GM19099 (cell line): ENCODE results near the gene PTX4.

Source experiments
- POLR2A ChIP-seq: IDR thresholded peaks from 3 replicates; pipeline ENCODE4 v1.6.1; 2011; ENCODE audit warnings: low read depth; ENCODE audit not compliant: insufficient read length; ENCODE audit errors: extremely low read depth

PTX4 gene

DNA sequence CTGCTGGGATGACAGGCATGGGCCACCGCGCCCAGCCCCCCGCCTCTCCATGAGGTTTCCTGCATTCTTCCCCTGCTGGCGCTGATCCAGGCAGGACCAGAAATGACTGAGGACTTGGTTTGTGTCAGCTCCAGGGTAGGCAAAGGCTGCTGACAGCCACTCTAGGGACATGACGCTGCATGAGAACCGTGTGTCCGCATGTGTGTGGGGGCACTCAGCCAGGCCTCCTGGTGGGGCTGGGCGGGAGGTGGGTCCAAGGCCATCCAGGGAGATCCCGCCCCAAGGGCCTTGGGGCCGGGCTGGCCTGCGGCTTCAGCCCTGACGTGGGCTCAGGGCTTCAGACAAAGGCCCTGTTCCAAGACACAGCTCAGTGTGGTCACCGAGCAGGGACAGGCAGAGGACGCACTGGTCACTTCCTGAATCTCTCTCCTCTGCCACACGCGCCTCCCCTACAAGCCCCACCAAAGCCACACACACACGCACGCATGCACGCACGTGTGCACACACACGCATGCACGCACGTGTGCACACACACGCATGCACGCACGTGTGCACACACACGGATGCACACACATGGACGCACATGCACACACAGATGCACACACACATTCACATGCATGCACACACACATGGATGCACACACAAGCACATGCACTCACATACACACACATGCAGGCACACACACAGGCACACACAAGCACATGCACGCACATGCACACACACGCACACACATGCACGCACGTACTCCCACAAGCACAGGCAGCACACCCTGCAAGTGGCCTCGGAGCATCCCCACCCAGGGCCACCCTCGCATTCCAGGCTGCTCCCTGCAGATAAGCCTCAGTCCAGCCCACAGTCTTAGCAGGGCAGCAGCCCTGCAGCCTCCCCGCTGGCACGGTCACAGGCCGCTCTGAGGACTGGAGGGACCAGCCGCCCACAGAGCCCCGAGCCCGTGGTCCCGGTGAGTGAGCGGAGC lies 39.4 kb upstream of the PTX4 start:
- TF ChIP-seq POLR2A = no peak

DNA sequence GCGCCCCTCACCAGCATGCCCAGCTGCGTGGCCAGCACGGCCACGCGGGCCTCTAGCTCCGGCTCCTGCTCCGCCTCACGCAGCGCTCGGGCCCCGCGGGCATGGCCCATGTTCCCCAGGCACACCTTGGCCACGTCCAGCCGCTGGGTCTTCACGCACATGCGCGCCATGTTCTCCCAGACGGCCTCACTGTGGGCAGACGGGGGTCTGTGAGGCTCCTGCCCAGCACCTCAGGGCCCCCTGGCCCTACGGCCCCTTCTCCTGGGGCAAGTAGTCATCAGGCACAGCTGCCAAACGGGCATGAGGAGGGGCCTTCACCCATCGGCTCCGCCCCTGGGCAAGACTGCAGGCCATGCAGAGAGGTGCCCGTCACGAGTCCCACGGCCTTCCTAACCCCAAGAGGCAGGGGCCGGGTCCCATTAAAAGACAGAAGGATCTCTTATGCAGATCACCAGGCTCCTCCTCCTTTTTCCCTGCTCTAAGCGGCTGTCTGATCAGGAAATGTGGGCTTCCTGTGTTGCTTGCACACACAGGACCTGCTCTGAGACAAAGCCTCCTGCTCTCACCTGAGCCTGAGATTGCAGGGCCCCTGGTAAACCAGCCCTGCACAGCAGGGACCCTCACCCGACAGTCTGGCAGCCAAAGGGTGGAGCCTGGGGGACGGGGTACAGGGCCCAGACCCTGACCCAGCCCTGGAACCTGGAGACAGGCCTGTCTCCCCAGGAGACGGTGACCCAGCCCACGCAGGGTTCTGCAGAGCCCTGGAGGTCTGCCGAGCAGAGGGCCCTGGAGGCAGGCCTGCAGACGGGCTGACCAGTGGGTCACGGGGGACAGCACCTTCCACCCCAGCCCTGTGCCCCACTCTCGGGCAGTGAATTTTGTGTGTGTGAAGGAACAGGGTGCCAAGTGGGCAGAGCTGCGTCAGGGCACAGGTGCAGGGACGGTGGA lies 38.1 kb upstream of the PTX4 start:
- no peak for TF ChIP-seq POLR2A

DNA sequence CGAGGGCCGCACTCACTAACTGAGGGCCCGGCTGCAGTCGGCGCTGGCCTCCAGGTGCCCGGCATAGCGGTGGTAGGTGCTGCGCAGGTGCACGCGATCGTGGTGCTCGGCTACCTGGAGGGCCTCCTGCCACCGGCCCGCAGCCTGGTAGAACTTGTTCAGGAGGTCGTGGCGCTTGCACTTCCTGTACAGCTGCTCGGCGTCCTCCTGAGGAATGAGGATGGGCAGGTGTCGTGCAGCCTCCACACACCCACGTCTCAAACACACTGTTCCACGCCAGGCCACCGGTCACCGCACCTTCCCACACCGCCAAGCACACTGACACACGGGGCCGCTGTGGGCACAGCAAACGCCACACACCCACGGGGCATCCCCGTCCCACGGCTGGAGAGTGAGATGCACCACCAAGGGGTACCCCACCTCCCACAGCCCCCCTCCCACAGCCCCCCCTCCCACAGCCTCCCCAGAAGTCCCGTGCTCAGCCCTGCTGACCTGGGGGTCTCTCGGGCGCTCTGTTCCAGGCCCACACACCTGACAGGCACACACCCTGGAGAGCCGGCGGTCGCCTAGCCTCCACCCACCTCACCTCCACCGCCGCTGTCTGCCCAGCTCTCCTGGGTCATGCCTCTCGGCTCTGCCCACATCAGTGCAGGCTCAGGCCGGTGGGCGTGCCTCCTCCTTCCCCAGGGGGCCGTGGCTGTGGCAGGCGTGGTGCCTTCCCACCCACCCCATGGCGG lies 37.3 kb upstream of the PTX4 start:
- no peak for TF ChIP-seq POLR2A

DNA sequence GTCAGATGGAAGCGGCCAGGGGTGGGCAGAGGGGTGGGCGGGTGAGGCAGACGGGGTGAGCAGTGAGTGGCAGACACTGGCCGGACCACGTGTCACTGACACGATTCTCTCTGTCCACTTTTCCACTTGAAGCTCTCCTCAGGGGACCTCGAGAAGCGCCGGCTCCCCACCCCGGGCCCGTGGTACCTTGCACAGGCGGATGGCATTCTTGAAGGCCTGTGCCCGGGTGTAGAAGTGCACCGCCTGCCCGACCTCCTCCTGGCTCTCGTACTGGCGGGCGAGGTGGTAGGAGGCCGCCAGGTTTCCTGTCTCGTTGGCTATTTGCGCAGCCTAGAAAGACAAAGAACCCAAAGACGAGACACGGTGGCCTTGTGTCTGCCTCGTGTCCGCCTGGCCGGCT lies 35.6 kb upstream of the PTX4 start:
- TF ChIP-seq POLR2A = no peak

DNA sequence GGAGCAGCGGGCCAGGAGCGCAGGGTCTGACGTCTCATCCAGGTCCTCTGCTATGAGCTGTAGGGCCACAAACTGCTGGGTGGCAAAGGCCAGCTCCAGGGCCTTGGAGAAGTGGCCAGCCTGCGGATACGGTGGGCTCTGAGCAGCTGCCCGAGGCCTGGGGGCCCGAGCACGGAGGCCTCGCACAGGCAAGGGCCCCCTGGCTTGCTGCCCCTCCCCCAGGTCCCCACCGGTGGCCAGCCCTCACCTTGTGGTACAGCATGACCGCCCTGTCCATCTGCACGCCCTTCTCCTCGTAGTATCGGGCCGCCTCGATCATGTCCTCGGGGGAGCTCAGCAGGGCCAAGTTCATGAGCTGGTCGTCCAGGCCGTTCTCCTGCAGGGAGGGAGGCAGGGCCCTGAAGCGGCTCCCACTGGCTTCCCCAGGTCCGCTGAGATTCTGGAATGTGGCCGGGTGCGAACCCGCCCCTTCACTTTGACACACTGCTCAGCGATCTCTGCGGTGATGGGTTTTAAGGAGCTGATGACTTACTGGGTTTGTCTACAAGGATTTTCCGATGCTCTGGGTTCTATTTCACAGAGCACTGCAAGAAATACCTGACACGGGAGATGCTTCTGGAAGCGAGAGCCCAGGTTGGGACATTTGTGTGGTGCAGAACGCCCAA lies 35.0 kb upstream of the PTX4 start:
- no peak for TF ChIP-seq POLR2A

DNA sequence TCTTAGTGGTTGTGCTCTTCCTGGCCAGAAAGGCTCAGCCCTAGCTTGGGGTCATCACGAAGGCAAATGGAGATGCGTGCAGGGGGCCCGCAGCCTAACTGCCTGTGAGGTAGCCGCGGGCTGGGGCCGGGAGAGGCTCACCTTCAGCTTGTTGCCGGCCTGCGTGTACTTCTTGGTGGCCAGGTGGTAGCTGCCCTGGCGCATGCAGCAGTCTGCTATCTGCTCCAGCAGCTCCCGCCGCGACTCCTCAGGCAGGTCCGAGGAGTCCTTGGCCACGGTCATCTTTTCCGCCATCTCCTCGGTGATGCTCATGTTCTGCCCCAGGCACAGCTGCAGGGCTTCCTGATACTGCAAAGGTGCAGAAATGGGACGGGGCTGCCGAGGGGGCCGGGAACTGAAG lies 31.7 kb upstream of the PTX4 start:
- TF ChIP-seq POLR2A = no peak

DNA sequence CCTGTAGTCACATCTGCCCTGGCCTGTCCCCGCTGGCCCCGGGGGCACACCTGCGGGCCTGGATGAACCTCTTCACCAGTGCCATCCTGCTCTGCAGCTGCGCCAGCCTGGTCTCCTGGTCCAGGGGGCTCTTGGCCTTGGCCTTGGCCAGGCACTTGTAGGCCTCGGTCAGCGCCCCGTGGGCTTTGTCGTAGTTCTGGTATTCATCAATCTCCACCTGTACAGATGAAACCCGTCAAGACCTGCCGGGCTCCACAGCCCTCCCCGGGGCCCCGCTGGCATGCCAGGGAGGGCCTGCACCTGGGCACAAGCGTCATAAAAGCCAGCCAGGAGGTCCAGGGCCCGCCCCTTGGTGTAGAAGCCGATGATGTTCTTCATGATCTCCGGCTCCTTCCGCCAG lies 31.1 kb upstream of the PTX4 start:
- no peak for TF ChIP-seq POLR2A

DNA sequence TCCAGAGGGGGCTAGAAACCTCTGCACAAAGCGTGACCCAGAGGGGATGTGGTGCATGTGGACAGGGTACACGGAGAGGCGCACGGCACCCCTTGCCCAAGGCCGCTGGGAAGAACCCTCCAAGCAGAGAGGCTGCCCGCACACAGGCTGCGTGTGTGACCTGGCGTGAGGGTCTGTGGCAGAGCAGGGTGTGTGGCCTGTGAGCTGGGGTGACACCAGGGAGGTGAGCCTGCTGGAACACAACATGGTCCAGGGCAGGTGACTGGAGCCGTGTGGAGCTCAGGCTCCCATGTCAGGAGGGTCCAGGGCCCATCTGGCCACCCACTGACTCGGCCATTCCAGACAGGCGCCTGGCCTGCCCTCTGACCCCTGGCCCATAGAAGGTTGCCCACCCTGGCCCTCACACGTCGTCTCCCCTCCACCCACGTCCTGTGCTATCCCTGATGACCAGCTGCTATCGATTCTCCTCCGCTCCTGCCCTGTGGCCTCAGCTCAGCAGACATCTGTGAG lies 29.9 kb upstream of the PTX4 start:
- TF ChIP-seq POLR2A = no peak

DNA sequence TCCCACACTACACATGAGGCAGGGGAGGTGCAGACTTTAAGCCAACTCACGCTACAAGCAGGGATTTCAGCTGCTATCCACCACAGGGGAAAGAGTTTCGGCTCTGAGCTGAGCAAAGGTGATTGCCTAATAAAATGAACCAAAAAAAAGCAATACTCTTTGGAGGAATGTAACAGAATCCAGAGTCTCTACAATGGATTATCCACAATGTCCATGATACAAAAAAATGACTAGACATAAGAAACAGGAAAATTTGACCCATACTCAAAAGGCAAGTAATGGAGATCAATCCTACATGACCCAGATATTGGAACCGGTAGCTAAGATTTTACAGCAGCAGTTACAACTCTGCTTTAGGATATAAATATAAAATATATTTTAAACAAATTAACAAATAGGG lies 25.8 kb upstream of the PTX4 start:
- no peak for TF ChIP-seq POLR2A

DNA sequence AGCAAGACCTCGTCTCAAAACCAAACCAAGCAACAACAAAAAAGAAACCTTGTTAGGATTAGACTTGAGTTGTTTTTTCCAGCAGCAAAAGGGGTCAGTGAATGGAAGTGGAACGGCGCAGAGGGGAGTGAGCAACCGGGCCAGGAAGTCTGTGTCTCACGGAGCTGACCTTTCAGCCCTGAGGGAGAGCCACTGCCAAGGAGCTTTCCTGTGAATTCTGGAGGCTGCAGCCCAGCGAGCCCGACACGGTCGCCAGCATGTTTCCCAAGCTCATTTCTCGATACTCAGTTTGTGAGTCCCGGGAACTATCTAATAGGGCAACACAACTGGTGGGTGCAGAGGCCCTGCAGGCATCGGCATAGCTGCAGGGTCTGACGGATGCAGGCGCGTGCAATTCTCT lies 24.0 kb upstream of the PTX4 start:
- no peak for TF ChIP-seq POLR2A

DNA sequence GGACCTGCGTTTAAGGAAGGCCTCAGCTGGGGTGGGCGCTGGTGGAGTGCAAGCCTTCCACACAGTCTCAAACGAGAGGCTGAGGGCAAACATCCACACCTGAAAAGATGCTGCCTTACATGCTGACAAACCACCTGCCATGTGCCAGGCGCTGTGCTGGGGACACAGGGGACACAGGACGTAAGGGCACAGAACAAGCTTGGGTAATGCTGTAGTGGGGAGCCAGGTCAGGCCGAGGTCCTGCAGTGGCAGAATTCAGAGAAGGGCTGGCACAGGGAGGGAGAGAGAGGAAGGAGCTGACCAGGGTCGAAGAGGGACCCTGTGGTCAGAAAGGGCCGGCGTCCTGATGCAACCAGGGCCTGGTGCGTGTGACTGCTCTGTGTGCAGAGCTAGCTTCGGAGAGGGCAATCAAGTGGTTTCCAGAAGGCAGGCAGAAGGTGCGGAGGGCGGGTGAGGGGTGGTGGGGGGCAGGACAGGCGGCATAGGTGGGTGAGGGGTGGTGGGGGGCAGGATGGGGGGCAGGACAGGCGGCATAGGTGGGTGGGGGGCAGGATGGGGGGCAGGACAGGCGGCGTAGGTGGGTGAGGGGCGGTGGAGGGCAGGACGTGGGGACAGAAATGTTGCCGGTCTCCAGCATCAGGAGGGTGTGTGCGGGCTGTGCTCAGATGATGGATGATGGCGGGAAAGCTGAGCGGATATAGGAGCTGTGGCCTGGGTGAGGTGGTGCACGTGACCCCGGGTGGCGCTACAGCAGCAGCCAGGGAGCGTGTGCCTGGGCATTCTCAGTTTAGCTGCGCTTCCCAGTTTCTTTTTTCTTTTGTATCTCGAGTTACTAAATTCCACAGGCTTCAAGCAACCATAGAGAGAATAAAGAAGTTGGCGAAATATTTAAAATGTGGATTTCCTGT lies 23.2 kb upstream of the PTX4 start:
- no peak for TF ChIP-seq POLR2A

DNA sequence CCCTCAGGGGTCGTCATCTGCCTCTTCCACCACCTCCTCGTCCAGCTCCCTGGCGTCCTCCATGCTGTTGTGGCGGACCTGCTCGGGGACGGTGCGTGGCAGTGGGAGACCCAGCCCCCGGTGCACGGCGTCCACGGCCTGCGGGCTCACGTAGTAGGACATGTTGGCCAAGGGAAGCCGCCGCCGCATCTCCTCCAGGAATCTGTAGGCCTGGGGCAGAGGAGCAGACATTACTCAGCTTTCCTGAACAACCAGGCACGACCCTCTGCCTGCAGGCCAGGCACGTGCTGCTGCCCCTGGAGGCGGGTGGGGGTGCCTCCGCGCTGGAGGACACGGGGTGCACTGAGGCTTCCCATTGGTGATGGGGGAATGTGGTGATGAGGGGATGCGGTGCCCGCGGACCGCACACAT lies 22.2 kb upstream of the PTX4 start:
- TF ChIP-seq POLR2A = no peak

DNA sequence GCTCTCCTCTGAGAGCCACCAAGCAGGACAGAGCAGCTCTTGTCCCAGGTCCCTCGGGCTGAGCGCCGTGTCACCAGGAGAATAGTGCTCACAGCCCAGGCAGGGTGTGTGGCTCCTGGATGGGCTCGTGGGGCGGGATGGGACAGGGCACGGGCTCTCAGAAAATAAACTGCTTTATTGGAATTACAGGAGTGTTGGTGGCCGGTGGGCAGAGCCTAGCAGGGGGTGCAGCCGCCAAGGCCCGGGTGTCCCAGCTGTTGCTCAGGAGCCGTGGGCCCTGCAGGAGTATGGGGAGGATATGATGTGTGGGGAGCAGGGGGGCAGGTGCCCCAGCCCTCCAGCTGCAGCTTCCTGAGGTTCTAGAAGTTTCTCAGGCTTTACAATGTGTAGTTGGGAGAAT lies 21.5 kb upstream of the PTX4 start:
- no peak for TF ChIP-seq POLR2A
